ENCODE measurements around the gene RAB43. TPM values are rescaled to one million over a fixed set of nuclear protein-coding genes. Genes with fewer than 3 reads are reported as not detected.
"Not testable (repeated sequence)": the region's sequence is repeated elsewhere in the genome, so short reads cannot be mapped to it uniquely, and the experiment has no call there.

The RAB43 gene
- total RNA-seq, 1 experiment from 2014 or later, result 2.5 TPM

DNA sequence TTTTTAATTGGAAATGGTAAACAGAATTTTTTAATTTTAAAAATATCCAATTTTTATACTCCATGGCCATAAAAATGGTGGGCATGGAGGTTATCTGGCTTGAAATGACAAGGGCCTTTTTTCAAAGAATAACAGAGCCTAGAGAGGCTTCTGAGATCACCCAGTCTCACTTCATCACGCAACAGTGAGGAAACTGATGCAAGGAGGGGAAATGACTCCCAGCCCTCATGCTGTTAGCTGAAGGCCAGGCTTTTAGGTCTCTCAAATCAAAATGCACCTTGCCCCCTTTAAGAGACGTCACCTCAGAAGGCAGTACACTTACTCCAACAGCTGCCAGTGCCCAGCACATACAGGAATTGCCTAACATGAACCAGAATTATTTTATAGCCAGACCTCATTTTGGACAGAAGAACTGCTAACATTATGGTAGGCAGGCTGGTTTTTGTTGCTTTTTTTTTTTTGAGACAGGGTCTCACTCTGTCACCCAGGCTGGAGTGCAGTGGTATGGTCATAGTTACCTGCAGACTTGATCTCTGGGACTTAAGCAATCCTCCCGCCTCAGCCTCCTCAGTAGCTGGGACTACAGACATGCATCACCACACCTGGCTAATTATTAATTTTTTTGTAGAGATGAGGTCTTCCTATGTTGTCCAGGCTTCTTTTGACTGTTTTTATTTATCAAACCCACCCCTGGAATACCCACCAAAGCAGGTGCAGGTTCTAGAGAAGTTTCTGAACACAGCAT, 9.1 kb downstream of the RAB43 start:
- no peaks in the 10 kb centered on the region for H3K36me3 ChIP-seq
- no peaks in the 10 kb centered on the region for H3K9me3 ChIP-seq (replicated peaks)
- DNase-seq, result no peak
- no peak overlapping the region for H3K4me3 ChIP-seq
- H3K4me1 ChIP-seq, result peaks cover 5% of the 10 kb centered on the region; the same call in 1 of the 2 replicates
- no peaks in the 10 kb centered on the region for H3K27me3 ChIP-seq
- no peak overlapping the region for H3K27ac ChIP-seq

GRCh38 chr3:129111076-129111780, 10.4 kb downstream of the RAB43 start:
- peaks cover 10% of the 10 kb centered on the region for H3K4me1 ChIP-seq
- not testable (repeated sequence) for H3K9me3 ChIP-seq (replicated peaks); H3K27ac ChIP-seq; DNase-seq; H3K27me3 ChIP-seq; H3K4me3 ChIP-seq; H3K36me3 ChIP-seq

DNA sequence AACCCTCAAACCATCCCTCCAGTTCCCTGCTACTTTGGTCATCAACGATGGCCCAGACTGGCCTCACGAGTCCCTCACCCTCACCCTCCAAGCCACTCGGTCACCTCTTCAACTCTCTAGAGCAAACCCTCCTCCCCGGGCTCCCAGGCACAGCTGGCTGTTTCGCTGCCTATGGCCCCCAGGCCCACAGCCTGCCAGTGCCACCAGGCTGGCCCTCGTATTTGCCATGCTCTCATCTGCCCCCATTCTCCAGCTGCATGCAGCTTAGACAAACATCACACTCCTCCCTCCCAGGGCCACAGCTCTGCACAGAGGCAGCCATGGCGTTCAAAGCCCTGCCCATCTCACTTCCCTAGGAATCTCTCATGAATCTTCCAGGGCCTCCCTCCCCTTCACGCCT, 13.8 kb downstream of the RAB43 start:
- Histone ChIP-seq H3K4me1 (peaks cover 9% of the 10 kb centered on the region), H3K27me3 (no peaks in the 10 kb centered on the region), H3K4me3 (no peak overlapping the region), H3K27ac (no peak overlapping the region), H3K9me3 (replicated peaks) (no peaks in the 10 kb centered on the region), H3K36me3 (no peaks in the 10 kb centered on the region)
- no peak for DNase-seq

DNA sequence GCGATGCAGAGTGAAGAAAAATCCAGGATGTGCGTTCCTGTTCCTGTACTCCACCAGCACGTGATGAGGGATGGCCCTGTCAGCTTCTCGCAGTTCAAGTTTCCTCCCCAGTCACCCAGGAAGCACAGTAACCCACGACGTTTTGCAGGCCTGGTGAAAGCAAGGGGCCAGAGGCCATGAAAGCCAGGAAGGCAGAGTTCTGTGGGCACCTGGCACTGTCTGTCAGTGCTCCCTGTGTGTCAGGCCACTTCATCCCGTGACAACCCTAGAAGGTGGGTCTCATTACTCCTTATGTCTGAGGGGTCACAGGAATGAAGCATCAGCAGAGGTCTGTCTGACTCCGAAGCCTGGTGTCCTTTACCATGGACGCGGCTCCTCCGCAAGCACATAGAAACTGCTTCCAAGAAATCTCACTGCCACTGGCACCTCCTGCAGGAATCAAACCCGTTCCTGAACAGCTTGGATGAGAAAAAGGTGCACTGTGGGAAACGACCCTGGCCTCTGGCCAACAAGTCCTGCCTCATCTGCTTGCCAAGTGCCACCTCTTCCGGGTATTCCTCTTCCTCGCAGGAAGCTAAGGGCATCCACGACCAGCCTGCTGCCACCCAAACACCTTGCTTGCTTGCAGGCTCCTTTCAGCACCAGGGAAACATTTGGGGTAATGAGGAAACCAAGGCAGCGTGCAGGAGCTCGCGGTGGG, 14.6 kb downstream of the RAB43 start:
- H3K4me1 ChIP-seq, result peaks cover 9% of the 10 kb centered on the region
- no peaks in the 10 kb centered on the region for H3K36me3 ChIP-seq
- peak overlapping the region; percentile 3; the same call in 1 of the 2 replicates for H3K27ac ChIP-seq
- H3K9me3 ChIP-seq (replicated peaks), result no peaks in the 10 kb centered on the region
- no peaks in the 10 kb centered on the region for H3K27me3 ChIP-seq
- DNase-seq, result peak; percentile 68 to 80
- no peak overlapping the region for H3K4me3 ChIP-seq

DNA sequence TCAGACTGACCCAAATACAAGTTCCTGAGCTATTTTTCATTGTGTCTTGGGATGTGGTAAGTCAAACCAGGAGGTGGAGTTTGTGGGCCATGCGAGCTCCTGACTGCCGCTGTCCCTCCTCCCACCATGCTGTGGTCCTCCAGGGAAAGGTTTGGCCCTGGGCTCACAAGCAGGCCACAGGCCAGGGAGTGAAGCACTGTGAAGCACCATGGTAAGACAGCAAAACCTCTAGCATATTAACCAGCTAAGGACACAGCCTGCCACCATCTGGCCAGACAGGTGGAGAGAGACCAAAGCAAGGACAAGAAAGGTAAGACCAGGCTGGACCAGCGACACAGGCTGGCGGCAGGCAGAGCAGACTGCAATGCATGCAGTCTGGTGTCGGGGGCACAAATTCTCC, 15.3 kb downstream of the RAB43 start:
- Histone ChIP-seq H3K27ac (peak overlapping the region; percentile 3; the same call in 1 of the 2 replicates), H3K36me3 (no peaks in the 10 kb centered on the region), H3K9me3 (replicated peaks) (no peaks in the 10 kb centered on the region), H3K4me3 (no peak overlapping the region), H3K27me3 (no peaks in the 10 kb centered on the region), H3K4me1 (peaks cover 9% of the 10 kb centered on the region)
- no peak for DNase-seq

GRCh38 chr3:129105862-129106261, 15.7 kb downstream of the RAB43 start:
- no peaks in the 10 kb centered on the region for H3K27me3 ChIP-seq
- H3K4me1 ChIP-seq, result peaks cover 9% of the 10 kb centered on the region
- no peaks in the 10 kb centered on the region for H3K36me3 ChIP-seq
- H3K27ac ChIP-seq, result no peak overlapping the region
- H3K4me3 ChIP-seq, result no peak overlapping the region
- H3K9me3 ChIP-seq (replicated peaks), result no peaks in the 10 kb centered on the region
- no peak for DNase-seq

- H3K4me3 ChIP-seq, result no peak overlapping the region
- no peaks in the 10 kb centered on the region for H3K36me3 ChIP-seq
- no peak for DNase-seq
- H3K4me1 ChIP-seq, result peaks cover 9% of the 10 kb centered on the region
- H3K27ac ChIP-seq, result no peak overlapping the region
- no peaks in the 10 kb centered on the region for H3K9me3 ChIP-seq (replicated peaks)
- no peaks in the 10 kb centered on the region for H3K27me3 ChIP-seq
Measured at GRCh38 chr3:129104498-129105079, 17.0 kb downstream of the RAB43 start.

DNA sequence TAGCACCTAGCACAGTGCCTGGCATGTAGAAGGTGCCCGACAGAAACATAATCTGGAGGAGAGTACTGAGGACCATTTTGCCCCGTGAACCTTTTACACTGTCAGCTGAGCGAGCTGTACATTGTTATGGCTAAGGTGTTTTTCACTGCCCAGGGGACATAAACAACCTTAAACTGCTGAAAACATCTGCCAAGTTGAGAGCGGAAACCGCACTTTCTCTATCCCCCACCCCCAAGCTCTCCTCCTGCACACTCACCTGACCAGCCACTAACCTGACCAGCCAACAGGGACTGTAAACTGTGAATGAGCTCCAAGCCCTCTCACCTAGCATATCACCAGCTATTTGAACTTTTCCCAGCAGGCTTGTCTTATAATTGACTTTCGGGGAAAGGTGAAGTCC, 17.6 kb downstream of the RAB43 start:
- Histone ChIP-seq H3K9me3 (replicated peaks) (no peaks in the 10 kb centered on the region), H3K27me3 (no peaks in the 10 kb centered on the region), H3K27ac (no peak overlapping the region), H3K4me1 (peaks cover 9% of the 10 kb centered on the region), H3K4me3 (no peak overlapping the region), H3K36me3 (no peaks in the 10 kb centered on the region)
- DNase-seq, result no peak

- H3K36me3 ChIP-seq, result no peaks in the 10 kb centered on the region
- no peak for DNase-seq
- H3K4me1 ChIP-seq, result peaks cover 9% of the 10 kb centered on the region
- no peak overlapping the region for H3K27ac ChIP-seq
- H3K4me3 ChIP-seq, result no peak overlapping the region
- H3K27me3 ChIP-seq, result no peaks in the 10 kb centered on the region
- H3K9me3 ChIP-seq (replicated peaks), result no peaks in the 10 kb centered on the region; the same call in 1 of the 2 replicates
Measured at GRCh38 chr3:129103296-129103695, 18.3 kb downstream of the RAB43 start.

DNA sequence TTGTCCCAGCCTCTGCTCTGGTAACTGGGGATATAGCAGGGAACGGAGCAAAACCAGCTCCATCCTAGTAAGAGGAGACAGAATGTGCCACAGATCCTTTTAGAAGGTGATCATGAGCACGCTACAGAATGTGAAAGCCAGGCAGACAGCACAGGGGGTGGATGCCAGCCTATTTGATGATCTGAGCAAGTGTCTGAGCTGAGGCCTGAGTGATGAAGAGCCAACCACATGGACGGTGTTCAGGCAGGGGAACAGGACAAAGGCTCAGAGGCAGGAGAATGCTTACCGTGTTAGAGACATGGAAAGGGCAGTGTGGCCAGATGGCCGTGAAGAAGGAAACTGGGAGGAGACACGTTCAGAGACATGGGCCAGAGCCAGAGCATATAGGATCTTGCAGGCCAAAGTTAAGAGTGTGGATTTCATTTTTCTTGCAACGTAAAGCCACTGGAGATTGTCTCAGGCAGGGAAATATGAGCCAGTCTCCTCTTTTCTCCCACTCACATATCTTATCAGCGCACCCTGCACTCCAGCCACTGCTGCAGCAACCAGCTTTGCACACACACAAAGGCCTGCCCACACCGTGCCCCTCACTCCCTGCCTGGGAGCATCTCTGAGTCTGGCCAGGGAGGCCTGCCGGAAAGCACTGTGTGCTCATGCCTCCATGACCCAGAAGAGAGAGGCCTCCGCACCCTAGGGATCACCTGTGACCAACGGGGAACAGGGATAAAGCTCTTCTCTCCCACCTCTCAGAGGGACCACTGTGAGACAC, 20.1 kb downstream of the RAB43 start:
- DNase-seq, result no peak
- Histone ChIP-seq H3K4me3 (no peak overlapping the region), H3K4me1 (peaks cover 3% of the 10 kb centered on the region), H3K9me3 (replicated peaks) (no peaks in the 10 kb centered on the region; the same call in 1 of the 2 replicates), H3K36me3 (no peaks in the 10 kb centered on the region), H3K27ac (no peak overlapping the region), H3K27me3 (no peaks in the 10 kb centered on the region)

DNA sequence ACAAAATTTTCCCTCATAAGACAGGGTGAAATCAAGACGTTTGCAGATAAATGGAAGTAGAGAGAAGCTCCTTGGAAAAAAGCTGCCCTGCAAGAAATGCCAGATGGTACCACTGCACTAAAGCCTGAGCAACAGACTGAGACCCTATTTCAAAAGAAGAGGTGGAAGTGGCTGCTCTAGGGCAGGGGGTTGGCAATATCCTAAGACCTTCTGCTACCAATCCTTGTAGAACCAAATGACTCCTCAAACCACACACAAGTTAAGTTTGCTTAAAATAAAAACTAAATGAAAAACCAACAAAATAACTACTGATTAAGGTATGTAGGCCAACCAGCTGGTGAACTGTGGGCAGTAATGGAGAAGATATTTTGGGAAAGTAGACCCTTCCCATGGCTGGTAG, 21.3 kb downstream of the RAB43 start:
- Histone ChIP-seq H3K9me3 (replicated peaks) (no peaks in the 10 kb centered on the region; the same call in 1 of the 2 replicates), H3K36me3 (no peaks in the 10 kb centered on the region), H3K27ac (no peak overlapping the region), H3K27me3 (no peaks in the 10 kb centered on the region), H3K4me3 (no peak overlapping the region), H3K4me1 (no peaks in the 10 kb centered on the region)
- no peak for DNase-seq

DNA sequence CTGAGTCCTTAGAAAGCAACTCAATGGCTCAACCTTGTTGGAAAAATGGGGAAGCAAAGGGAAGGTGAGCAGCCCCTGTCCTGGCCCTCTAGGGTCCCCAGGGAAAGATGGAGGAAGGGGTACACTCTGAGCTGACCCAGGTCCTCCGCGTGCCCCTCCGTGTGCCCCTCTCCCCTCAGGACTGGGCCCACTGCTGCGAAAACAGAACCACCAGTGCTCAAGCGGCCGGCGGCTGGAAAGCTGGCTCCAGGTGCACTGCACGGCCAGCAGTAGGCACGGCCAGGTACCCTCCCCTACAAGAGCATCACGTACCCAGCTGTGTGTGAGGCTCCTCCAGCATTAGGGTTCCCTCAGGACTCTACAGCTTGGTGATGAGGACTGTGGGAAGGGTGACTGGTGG, 26.3 kb downstream of the RAB43 start:
- H3K4me1 ChIP-seq, result no peaks in the 10 kb centered on the region
- no peak overlapping the region for H3K27ac ChIP-seq
- no peaks in the 10 kb centered on the region for H3K27me3 ChIP-seq
- DNase-seq, result no peak
- no peaks in the 10 kb centered on the region; the same call in 1 of the 2 replicates for H3K9me3 ChIP-seq (replicated peaks)
- no peak overlapping the region for H3K4me3 ChIP-seq
- no peaks in the 10 kb centered on the region for H3K36me3 ChIP-seq

DNA sequence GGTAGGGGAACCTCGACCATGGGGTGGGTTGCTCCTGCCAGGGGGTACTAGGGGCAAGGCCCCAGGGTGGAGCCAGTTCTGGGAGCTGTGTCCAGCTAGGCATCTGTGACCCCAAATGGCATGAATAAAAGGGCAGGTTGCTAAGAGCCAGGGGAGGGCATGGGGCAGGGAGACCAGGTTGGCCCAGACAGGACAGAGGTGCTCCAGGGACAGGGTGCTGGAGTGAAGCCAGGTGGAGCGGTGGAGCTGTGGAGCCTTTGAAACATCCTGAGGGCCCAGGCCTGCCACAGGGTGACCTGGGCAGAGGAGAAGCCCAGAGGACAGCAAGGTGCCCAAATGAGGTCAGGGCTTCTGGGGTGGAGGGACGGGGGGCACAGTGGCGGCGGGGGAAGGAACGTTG, 33.3 kb downstream of the RAB43 start:
- H3K9me3 ChIP-seq (replicated peaks); DNase-seq; H3K36me3 ChIP-seq; H3K4me3 ChIP-seq; H3K27ac ChIP-seq; H3K4me1 ChIP-seq; H3K27me3 ChIP-seq: not testable (repeated sequence)

GRCh38 chr3:129087904-129088303, 33.7 kb downstream of the RAB43 start:
- not testable (repeated sequence) for H3K36me3 ChIP-seq

More at GRCh38 chr3:129087904-129088303, 33.7 kb downstream of the RAB43 start:
- H3K4me1 ChIP-seq; H3K27me3 ChIP-seq; H3K27ac ChIP-seq; H3K4me3 ChIP-seq; H3K9me3 ChIP-seq (replicated peaks): not testable (repeated sequence)
- DNase-seq, result peak; percentile 69
